Measurements from ENCODE around the gene IVNS1ABP. TPM values are rescaled to one million over a fixed set of nuclear protein-coding genes. Genes with fewer than 3 reads are reported as not detected.
A peak's percentile ranks its signal among the peaks of the same experiment; 100 is the strongest.

The IVNS1ABP gene
- total and polyA plus RNA-seq, 12 donors = 26.0 to 132 (median 64.2) TPM

- intact Hi-C loops (cut with DNase I) = no loop called here
Observed at GRCh38 chr1:185360714-185361113, 43.7 kb upstream of the IVNS1ABP start.

GRCh38 chr1:185358957-185359356 is 41.9 kb upstream of the IVNS1ABP start:
- intact Hi-C loops (cut with DNase I) = no loop called here
- Histone ChIP-seq H3K27ac (no peak overlapping the region), H3K4me1 (no peaks in the 10 kb centered on the region), H3K36me3 (no peaks in the 10 kb centered on the region), H3K9me3 (peaks cover 0 to 24% (median 0%) of the 10 kb centered on the region in 11 donors), H3K4me3 (no peak overlapping the region), H3K27me3 (no peaks in the 10 kb centered on the region)
- 66 to 92% methylated on average over 3 of the region's 3 CpGs for WGBS, 2 donors
- peak in 1 of 8 donors; percentile 51 for ATAC-seq
- no peak for DNase-seq
- no peak for TF ChIP-seq CTCF (IDR thresholded peaks at IDR 0.05)

More at GRCh38 chr1:185360714-185361113, 43.7 kb upstream of the IVNS1ABP start:
- Histone ChIP-seq H3K27me3 (no peaks in the 10 kb centered on the region), H3K9me3 (peaks cover 0 to 24% (median 0%) of the 10 kb centered on the region in 11 donors), H3K4me3 (no peak overlapping the region), H3K36me3 (no peaks in the 10 kb centered on the region), H3K4me1 (no peaks in the 10 kb centered on the region), H3K27ac (no peak overlapping the region)
- ATAC-seq (no peak), DNase-seq (no peak)
- no peak for TF ChIP-seq CTCF (IDR thresholded peaks at IDR 0.05)
- 96 to 100% methylated on average over 1 of the region's 1 CpG for WGBS, 2 donors

GRCh38 chr1:185355947-185356346 is 38.9 kb upstream of the IVNS1ABP start:
- H3K27me3 ChIP-seq = no peaks in the 10 kb centered on the region
- no peak overlapping the region for H3K27ac ChIP-seq
- ATAC-seq = no peak
- no peak for DNase-seq
- H3K4me1 ChIP-seq = peaks cover 0 to 3% (median 0%) of the 10 kb centered on the region in 9 donors
- intact Hi-C loops (cut with DNase I) = no loop called here
- H3K4me3 ChIP-seq = no peak overlapping the region
- 73 to 76% methylated on average over 2 of the region's 2 CpGs for WGBS, 2 donors
- H3K9me3 ChIP-seq = peaks cover 0 to 9% (median 0%) of the 10 kb centered on the region in 11 donors
- no peaks in the 10 kb centered on the region for H3K36me3 ChIP-seq
- TF ChIP-seq CTCF (IDR thresholded peaks at IDR 0.05) = no peak

GRCh38 chr1:185353124-185353523 is 36.1 kb upstream of the IVNS1ABP start:
- H3K4me1 ChIP-seq = peaks cover 0 to 3% (median 0%) of the 10 kb centered on the region in 9 donors
- no peak overlapping the region for H3K4me3 ChIP-seq
- 64% methylated on average over 4 of the region's 4 CpGs for WGBS, 2 donors
- H3K27me3 ChIP-seq = no peaks in the 10 kb centered on the region
- DNase-seq (no peak), ATAC-seq (no peak)
- no peaks in the 10 kb centered on the region for H3K36me3 ChIP-seq
- no peaks in the 10 kb centered on the region for H3K9me3 ChIP-seq
- intact Hi-C loops (cut with DNase I) = no loop called here
- no peak overlapping the region for H3K27ac ChIP-seq
- TF ChIP-seq CTCF (IDR thresholded peaks at IDR 0.05) = no peak

Measured in heart right ventricle (tissue), 16 donors.